Caki2 (cell line): Measurements from ENCODE around the gene DDX60. TPM values are rescaled to one million over a fixed set of nuclear protein-coding genes. Genes with fewer than 3 reads are reported as not detected.
"Not testable (repeated sequence)": the region's sequence is repeated elsewhere in the genome, so short reads cannot be mapped to it uniquely, and the experiment has no call there.

Source experiments
- DNase-seq: peaks from one replicate; pipeline ENCODE4 v3.0.0-alpha.2; 2015; ENCODE audit warnings: low read depth
- in situ Hi-C: cut with HindIII; loops from 2 replicates; pipeline ENCODE4 v1.10.0; 2016; ENCODE audit warnings: low sequenced_read_pairs, low pct_unique_long_range_greater_than_20kb, mixed read lengths
- total RNA-seq: library from RNA; depleted of rRNA; stranded (reverse); fragments of >200 nt; shearing (Covaris generic); gene quantifications from 2 replicates; pipeline ENCODE4 v1.2.3, GENCODE V29; 2014; ENCODE audit warnings: low replicate concordance

The DDX60 gene
- total RNA-seq, 1 experiment from 2014 or later: 10.1 TPM

DNA sequence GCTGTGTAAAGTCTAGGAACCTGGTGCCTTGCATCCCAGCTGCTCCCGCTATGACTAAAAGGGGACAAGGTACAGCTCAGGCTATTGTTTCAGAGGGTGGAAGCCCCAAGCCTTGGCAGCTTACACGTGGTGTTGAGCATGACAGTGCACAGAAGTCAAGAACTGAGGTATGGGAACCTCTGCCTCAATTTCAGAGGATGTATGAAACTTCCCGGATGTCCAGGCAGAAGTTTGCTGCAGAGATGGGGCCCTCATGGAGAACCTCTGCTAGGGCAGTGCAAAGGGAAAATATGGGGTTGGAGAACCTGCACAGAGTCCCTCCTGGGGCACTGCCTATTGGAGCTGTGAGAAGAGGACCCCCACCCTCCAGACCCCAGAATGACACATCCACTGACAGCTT, 76.6 kb downstream of the DDX60 start:
- DNase-seq: no peak
- in situ Hi-C loops: no loop called here

DNA sequence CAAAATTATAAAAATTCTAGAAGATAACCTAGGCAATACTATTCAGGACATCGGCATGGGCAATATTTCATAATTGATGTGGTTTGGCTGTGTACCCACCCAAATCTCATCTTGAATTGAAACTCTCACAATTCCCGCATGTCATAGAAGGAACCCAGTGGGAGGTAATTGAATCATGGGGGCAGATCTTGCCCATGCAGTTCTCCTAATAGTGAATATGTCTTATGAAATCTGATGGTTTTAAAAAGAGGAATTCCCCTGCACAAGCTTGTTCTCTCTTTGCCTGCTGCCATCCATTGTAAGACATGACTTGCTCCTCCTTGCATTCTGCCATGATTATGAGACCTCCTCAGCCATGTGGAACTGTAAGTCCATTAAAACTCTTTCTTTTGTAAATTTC, 77.7 kb downstream of the DDX60 start:
- no peak for DNase-seq
- in situ Hi-C loops: no loop called here

DNA sequence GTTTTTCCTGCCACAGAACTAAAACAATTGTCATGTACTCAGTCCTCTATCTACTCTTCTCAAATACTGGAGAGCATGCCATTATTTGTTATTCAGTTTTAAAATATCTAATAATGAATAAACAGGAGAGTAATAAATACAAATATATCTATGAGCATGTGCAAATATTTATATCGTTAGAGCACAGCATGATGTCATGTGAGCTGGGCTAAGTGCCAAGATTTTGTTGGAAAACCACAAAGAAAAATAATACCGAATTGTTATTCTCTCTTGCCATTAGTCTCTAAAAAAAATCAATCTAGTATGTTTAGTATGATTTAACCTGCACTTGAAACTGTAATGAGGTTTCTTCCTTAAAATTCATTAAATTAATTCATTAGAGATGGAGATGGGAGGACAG, 97.3 kb downstream of the DDX60 start:
- in situ Hi-C loops: no loop called here
- peak; percentile 13 for DNase-seq

DNA sequence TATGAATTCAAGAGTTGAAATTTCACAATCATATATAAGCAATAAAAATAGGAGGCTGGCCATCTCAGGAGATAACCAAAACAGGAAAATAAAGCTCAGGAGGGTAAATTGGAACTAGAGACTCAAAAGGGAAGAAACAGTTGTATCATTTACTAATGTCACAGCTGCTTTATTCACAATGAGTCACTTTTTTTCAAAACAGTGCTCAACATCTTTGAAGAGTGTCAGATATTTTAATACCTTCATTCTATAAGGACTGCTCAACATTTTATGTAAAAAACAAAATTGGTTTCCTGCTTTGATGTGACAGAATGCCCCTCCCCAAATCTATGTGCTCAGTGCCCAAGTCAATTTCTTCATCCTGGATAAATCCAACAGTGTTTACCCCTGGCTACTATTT, 97.7 kb downstream of the DDX60 start:
- peak; percentile 7 for DNase-seq
- in situ Hi-C loops: no loop called here

DNA sequence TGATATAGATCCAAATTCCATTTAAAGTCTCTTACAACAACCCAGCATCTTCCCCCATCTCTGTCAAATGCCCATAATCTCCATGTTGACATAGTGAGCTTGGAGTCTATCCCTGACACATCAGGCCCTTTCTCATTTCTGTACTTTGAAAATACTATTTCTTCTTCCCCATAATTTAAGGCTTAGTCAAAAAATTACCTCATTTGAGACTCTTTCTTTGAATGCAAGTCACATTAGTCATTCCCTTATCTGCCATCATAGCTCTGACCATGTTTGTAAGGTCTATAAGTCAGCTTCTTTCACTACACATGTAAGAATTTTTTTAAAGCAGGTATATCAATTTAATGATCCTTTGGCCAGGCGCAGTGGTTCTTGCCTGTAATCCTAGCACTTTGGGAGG, 99.9 kb downstream of the DDX60 start:
- in situ Hi-C loops: no loop called here

DNA sequence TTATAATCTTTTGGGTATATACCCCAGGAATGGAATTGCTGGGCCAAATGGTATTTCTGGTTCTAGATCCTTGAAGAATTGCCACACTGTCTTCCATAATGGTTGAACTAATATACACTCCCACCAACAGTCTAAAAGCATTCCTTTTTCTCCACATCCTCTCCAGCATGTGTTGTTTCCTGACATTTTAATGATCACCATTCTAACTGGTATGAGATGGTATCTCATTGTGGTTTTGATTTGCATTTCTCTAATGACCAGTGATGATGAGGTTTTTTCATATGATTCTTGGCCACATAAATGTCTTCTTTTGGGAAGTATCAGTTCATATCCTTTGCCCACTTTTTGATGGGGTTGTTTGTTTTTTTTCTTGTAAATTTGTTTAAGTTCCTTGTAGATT, 105.0 kb downstream of the DDX60 start:
- in situ Hi-C loops, DNase-seq: not testable (repeated sequence)

More for the DNA sequence above, 99.9 kb downstream of the DDX60 start:
- peak; percentile 37 for DNase-seq

DNA sequence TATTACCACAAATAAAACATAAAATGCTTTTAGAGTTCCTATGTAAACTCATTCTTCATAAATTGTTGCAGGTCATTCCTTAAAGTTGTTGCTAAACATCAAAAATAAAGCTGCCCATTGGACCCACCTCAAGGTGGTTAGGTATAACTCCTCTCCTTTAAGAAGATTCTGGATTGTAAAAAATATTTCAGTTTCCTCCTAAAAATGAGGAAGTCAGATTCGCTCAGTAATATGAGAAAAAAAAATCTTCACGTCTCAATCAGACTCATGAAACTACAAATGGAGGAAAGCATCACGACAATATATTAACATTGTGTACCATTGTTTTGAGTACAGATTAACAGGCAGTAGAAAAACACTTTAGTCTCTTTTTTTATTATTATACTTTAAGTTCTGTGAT, 105.9 kb downstream of the DDX60 start:
- no peak for DNase-seq
- in situ Hi-C loops: no loop called here

DNA sequence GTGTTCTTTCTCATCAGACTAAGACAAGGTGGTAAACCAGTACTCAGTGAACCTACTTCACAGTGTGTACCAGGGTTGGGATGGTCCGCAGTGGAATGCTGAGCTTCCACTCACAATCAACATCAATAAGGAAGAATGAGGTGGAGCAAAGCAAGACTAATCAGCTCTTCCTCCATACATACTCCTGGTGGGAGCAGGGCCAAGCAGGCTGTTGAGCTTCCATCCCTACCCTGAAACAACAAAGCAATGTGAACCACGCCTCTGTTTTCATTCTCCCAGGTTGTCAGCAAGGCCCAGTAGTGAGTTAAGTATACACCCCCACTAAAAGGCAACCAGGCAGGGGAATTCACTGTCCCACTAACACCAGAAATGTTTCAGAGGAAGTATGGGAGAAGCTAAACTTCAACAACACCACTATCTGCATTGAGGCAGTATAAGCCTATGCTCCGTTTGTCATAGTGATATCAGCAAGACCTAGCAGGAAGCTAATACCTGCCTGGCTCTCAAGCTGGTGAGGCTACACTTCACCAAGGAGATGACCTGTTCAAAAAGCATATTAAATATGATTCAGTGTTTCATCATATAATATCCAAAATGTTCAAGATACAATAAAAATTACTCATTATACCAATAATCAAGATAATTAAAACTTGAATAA, 109.5 kb downstream of the DDX60 start:
- no peak for DNase-seq
- in situ Hi-C loops: no loop called here

DNA sequence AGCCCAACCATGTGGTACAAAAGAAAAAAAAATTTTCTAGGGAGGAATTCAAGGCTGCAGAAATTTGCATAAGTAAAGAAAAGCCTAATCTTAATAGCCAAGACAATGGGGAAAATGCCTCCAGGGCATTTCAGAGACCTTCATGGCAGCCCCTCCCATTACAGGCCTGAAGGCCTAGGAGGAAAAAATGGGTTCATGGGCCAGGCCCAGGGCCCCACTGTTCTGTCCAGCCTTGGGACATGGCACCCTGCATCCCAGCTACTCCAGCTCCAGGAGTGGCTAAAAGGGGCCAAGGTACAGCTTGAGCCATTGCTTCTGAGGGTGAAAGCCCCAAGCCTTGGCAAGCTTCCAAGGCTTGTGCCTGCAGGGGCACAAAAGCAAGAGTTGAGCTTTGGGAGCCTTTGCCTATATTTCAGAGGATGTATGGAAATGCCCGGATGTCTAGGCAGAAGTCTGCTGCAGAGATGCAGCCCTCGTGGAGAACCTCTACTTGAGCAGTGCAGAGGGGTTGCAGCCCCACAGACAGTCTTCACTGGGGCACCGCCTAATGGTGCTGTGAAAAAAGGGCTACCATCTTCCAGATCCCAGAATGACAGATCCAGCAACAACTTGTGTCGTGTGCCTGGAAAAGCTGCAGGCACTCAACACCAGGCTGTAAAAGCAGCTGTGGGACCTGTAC, 115.2 kb downstream of the DDX60 start:
- in situ Hi-C loops: no loop called here

DNA sequence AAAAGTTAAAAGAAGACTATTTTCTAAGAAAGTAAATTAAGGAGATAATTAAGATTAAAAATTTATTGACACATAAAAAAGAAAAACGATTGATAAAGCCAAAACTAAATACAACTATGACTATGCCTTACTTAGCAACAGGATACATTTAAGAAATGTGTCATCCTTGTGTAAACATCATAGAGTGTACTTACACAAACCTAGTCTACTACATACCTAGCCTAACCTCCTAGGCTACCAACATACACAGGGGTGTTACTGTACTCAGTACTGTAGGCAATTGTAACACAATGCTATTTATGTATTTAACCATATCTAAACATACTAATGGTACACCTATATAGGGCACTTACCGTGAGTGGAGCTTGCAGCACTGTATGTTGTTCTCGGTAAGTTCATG, 117.9 kb downstream of the DDX60 start:
- no peak for DNase-seq
- in situ Hi-C loops: no loop called here

More for the DNA sequence above, 115.2 kb downstream of the DDX60 start:
- no peak for DNase-seq

DNA sequence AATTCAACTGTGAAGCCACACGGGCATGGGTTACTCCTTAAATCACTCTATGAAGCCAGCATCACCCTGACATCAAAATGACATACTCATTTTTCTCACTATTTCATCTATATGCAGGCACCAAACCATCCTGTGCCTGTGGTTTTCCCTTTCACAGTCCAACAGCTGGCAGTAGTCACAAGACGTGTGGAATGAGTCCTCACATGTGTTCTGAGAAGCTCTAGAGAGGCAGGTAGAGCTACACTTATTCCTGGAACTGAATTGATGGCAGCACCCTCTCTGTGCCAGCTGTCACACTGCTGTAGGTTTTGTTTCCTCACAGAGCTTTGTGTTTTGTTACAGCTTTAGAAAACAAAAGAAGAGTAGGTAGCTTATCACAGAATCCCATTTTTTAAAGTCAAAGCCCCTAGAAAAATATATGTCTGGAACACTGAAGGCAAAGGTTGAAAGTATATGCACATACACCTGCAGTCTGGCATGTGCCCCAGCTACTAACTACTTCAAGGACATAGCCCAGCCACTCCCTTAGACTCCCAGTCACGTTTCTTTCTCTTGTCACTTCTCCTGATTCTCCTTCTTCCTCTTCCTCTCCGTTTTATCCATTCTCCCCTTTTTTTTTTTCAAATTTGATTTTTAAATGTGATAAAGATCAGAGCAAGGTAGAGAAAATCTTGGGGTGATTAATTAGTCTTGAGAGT, 119.1 kb downstream of the DDX60 start:
- in situ Hi-C loops: no loop called here
- DNase-seq: no peak

DNA sequence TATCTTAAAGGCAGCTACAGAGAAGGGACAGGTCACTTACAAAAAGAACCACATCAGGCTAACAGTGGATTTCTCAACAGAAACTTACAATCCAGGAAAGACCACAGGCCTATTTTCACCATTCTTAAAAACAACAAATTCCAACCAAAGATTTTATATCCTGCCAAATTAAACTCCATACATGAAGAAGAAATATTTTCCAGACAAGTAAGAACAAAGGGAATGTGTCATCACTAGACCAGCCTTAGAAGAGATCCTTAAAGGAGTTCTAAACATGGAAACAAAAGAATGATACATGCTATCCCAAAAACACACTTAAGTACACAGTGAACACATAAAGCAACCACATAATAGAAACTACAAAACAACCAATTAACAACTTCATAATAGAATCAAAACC, 120.6 kb downstream of the DDX60 start:
- in situ Hi-C loops: no loop called here

DNA sequence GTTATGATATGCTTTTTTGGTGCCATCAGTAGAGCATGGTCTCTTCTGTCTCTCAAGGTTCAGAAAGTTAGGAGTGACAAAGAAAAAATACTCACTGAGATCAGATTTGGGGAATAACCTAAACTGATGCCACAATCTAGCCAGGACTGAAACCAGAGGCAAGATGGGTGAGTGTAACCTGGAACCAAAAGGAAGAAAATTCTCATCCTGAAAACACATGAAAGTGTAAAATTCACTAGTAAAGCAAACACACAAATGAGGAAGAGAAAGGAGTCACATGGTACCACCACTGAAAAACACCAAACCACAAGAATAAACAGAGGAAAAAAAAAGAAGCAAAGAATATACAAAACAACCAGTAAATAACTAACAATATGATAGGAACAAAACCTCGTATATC, 129.8 kb downstream of the DDX60 start:
- DNase-seq: no peak
- in situ Hi-C loops: no loop called here

More for the DNA sequence above, 120.6 kb downstream of the DDX60 start:
- DNase-seq: no peak

DNA sequence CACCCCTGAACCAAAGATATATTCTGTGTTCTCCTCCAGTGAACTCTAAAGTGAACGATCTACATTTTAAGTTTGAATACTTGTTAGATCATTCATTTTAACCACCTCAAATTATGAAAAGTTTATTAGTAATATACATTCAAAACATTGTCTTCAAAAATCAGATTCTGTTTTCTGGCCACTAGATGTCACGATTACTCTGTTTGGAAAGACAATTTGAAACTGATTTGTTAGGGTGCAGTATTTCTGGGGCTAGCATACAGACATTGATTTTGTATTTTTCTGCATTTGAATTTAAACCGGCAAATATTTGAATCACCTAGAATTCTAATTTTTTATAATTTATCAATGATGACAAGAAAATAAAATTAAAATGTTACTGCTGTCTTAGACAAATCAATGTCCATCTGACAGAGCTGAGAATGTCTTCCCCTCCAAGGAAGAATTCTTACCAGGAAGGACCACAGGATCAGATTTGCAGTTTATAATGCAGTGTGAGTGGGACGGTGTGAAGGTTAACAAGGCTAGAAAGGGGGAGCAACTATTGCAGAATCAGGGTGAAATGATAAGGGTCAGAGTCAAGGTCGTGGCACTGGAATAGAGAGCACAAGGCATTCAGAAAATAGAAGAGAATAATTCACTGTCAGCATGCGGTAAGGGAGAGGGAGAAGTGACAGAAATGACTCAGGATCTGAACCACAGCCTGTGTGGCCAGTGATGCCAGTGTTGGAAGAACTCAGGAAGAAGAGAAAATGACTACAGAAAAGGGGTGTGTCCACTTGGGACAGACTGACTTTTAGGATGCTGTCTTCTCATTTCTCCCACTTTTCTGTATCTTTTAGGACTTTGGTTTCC, 134.6 kb downstream of the DDX60 start:
- no peak for DNase-seq
- in situ Hi-C loops: no loop called here

DNA sequence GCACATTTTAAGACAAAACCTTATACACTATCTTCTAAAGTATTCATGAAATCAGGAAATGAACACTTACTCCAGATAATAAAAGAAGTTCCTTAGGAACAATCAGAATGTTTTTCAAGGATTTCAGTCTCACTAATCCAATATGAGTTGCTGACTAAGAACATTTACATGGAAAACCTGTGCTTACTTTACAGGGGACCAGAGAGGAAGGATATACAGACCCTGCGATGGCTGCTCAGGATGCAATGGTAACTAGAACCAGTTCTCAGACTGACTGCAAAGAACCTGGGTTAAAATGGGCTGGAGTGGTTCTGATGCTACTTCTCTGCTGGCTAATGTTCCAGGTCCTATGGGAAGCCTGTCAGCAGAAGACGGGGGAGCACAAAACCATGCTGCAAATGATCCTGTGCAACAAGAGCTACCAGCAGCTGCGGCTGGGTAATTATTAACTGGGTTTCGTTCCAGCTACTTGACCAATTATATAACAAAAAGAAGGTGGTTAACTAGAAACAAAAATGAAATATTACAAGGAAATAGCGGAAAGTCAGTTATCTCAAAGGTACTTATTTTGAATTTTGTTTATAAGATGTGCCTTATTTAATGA, 140.9 kb downstream of the DDX60 start:
- in situ Hi-C loops: no loop called here
- peak; percentile 41 for DNase-seq

DNA sequence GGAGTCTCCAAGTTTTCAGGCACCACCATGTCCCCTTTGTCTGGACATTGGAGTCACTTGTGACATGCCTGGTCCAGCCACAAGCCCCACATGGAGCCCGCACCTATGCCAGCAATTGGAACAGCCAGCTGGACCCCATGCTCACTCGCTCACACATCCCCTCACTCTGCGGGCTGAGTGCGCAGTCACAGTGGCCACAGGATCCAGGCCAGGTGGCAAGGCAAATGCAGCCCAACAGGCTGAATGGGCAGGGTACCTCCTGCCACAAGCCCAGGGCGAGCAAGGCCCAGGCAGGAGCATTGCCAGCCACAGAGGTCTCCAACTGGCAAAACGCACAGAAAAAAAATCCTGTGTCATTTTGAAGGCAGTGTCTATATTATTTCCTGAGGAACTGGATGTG, 144.2 kb downstream of the DDX60 start:
- no peak for DNase-seq
- in situ Hi-C loops: no loop called here

DNA sequence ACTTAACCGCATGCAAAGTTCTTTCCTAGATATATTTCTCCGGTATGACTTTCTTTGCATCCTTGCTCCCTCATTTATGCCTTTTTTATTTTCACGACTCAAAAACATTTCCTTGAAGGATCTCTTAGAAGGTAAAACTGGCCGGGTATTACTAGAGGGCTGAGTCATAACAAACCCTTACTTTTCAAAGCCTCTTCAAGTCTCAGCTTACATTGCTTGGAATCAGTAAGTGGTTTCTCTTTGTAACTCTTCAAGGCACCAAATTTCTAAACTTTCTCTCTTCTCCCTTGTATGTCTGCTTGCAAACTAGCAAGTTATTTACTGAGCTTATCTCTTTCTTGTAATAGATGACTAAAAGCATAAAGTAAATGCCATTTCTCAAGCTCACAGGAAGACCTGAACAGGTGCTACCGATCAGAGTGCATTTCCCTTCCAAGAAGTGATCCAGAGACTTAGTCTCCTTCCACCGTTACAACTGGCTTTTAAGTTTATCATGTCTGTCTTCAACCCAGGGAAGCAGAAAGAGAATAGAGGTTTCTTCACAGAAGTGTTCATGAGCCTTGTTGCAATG, 150.8 kb downstream of the DDX60 start:
- DNase-seq: no peak
- in situ Hi-C loops: no loop called here
